Endothelial cell of umbilical vein (primary cell): ENCODE results near the gene RMND5B.

Experiments used
- CTCF ChIP-seq, 2 donors: IDR thresholded peaks; 1 replicate in 1 of 2; 2 replicates in 1 of 2; pipeline ENCODE4 v1.5.1; 2011; ENCODE audit warnings: low read length in 2 of 2, mild to moderate bottlenecking in 2 of 2, moderate library complexity in 2 of 2, control low read depth in 1 of 2, inconsistent platforms in 1 of 2, low read depth in 1 of 2; ENCODE audit not compliant: insufficient read depth in 1 of 2; ENCODE audit errors: extremely low read depth in 1 of 2
- POLR2A ChIP-seq: IDR thresholded peaks from 2 replicates; pipeline ENCODE4 v1.6.1; 2012; ENCODE audit warnings: low read depth, mild to moderate bottlenecking, control low read depth, low read length

DNA sequence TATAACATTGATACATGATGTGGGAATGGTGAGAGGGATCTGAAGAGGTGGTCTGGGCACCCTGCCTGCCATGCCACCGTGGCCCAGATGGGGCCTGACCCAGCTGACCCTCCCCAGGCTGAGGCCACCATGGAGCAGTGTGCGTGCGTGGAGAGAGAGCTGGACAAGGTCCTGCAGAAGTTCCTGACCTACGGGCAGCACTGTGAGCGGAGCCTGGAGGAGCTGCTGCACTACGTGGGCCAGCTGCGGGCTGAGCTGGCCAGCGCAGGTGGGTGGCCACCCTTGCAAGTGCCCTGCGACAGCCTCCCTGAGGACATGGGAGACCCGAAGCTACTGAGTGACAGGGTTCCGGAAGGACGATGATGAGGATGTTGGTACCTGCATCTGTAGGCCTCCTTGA lies 7.2 kb downstream of the RMND5B start:
- TF ChIP-seq CTCF (IDR thresholded peaks at IDR 0.05; ENCODE audit: extremely low read depth in 1 of 2, insufficient read depth in 1 of 2, low read depth in 1 of 2, low read length in 2 of 2) (no peak), POLR2A (no peak)
